HepG2 (cell line): Measurements from ENCODE around the gene SLC1A2. TPM values are rescaled to one million over a fixed set of nuclear protein-coding genes. Genes with fewer than 3 reads are reported as not detected.

ENCODE experiments used
- ATAC-seq: fragments of 200-7000 bp; cut with Tn5 transposase; 3 replicates; pipeline ENCODE4 v1.9.1; 2020; ENCODE audit warnings: mild to moderate bottlenecking, moderate library complexity
- BruUV-seq: library from RNA; stranded (reverse); fragments of 400-500 nt; replicated peaks from 2 replicates; lab custom pipeline; 2021; lab: Mats Ljungman, UMichigan
- CTCF ChIA-PET: fragments of 300-600 bp; formaldehyde crosslinking; extraction: SDS; loops from one replicate; lab custom pipeline; 2021; ENCODE audit warnings: low total read pairs, inconsistent platforms, low intra/inter-chr PET ratio; lab: Yijun Ruan, JAX
- POLR2A ChIA-PET: fragments of 350-600 bp; sonication (Branson Sonifier 250); formaldehyde crosslinking; loops from one replicate; lab custom pipeline; 2020; ENCODE audit warnings: antibody characterized with exemption, inconsistent platforms; lab: Yijun Ruan, JAX
- DNase-seq: peaks from one replicate; pipeline ENCODE4 v3.0.0-alpha.2; 2015; ENCODE audit warnings: low spot score
- FAIRE-seq: peaks from 3 replicates; lab custom pipeline; 2011; peaks lifted over from hg19 to GRCh38; lab: Jason Lieb, UNC
- H2AFZ ChIP-seq: one replicate; pipeline ENCODE4 v1.6.1; 2011; ENCODE audit warnings: low read length, inconsistent platforms
- H3K27ac ChIP-seq: fragments of 300-600 bp; 3 replicates; pipeline ENCODE4 v1.8.0; 2011; ENCODE audit warnings: mixed run types, mild to moderate bottlenecking, mixed read lengths, low read length, inconsistent platforms; ENCODE audit not compliant: insufficient read depth; ENCODE audit errors: extremely low read length
- H3K27me3 ChIP-seq, 2 experiments: fragments of 200-600 bp in 1 of 2; 2 replicates in 1 of 2; 3 replicates in 1 of 2; pipeline versions ENCODE4 v1.6.0 to v1.8.0; 2011; ENCODE audit warnings: low read length in 2 of 2, mild to moderate bottlenecking in 2 of 2, moderate library complexity in 2 of 2, inconsistent platforms in 1 of 2; ENCODE audit not compliant: insufficient read depth in 2 of 2, control insufficient read depth in 1 of 2
- H3K36me3 ChIP-seq, 2 experiments: fragments of 200-600 bp in 1 of 2; replicated peaks in 1 of 2; 2 replicates in 1 of 2; 3 replicates in 1 of 2; pipeline versions ENCODE4 v1.5.1 to v1.8.0; 2011; ENCODE audit warnings: low read length in 2 of 2, inconsistent platforms in 1 of 2; ENCODE audit not compliant: insufficient read depth in 2 of 2, control insufficient read depth in 1 of 2
- H3K4me1 ChIP-seq: 2 replicates; pipeline ENCODE4 v1.5.1; 2012; ENCODE audit warnings: low read length, inconsistent platforms; ENCODE audit not compliant: insufficient read depth
- H3K4me2 ChIP-seq: 2 replicates; pipeline ENCODE4 v1.6.0; 2011; ENCODE audit warnings: low read depth, low read length, inconsistent platforms
- H3K4me3 ChIP-seq, 3 experiments: fragments of 200-600 bp in 1 of 3; sonication (generic), shearing (Covaris generic) in 1 of 3; replicated peaks in 1 of 3; 2 replicates each; pipeline ENCODE4 v1.5.1; 2011 to 2016; ENCODE audit warnings: low read length in 3 of 3, inconsistent platforms in 2 of 3, low read depth in 2 of 3, mild to moderate bottlenecking in 2 of 3, control low read depth in 1 of 3, mixed read lengths in 1 of 3; ENCODE audit not compliant: insufficient read depth in 1 of 3
- H3K79me2 ChIP-seq: one replicate; pipeline ENCODE4 v1.6.1; 2011; ENCODE audit warnings: low read length, inconsistent platforms; ENCODE audit not compliant: insufficient read depth
- H3K9ac ChIP-seq: 2 replicates; pipeline ENCODE4 v1.6.0; 2011; ENCODE audit warnings: mild to moderate bottlenecking, low read depth, low read length, inconsistent platforms; ENCODE audit not compliant: insufficient read depth
- H3K9me3 ChIP-seq: 2 replicates; pipeline ENCODE4 v1.5.1; 2012; ENCODE audit warnings: mild to moderate bottlenecking, low read length
- H4K20me1 ChIP-seq: 2 replicates; pipeline ENCODE4 v1.6.0; 2011; ENCODE audit warnings: inconsistent platforms, mild to moderate bottlenecking, low read length, moderate library complexity; ENCODE audit not compliant: insufficient read depth
- FOXA3 ChIP-seq: IDR thresholded peaks from 2 replicates; pipeline ENCODE4 v1.6.1; 2016; ENCODE audit warnings: missing genetic modification reagents, missing compliant biosample characterization
- HDAC6 ChIP-seq: fragments of 200-600 bp; sonication (generic); IDR thresholded peaks from 2 replicates; pipeline ENCODE4 v1.7.0; 2017; ENCODE audit warnings: mild to moderate bottlenecking, antibody characterized with exemption, low read length, low read depth
- MEIS2 ChIP-seq: sonication (generic); formaldehyde crosslinking; IDR thresholded peaks from 2 replicates; pipeline ENCODE4 v1.9.0; 2021; ENCODE audit warnings: mild to moderate bottlenecking, missing genetic modification reagents
- NCOA1 ChIP-seq: sonication (generic); formaldehyde crosslinking; IDR thresholded peaks from 2 replicates; pipeline ENCODE4 v1.9.0; 2021; ENCODE audit warnings: missing genetic modification reagents
- RFXAP ChIP-seq: sonication (generic); formaldehyde crosslinking; IDR thresholded peaks from 2 replicates; pipeline ENCODE4 v1.4.0; 2020; ENCODE audit warnings: missing genetic modification reagents, borderline replicate concordance
- ZNF615 ChIP-seq: sonication (generic); formaldehyde crosslinking; IDR thresholded peaks from 2 replicates; pipeline ENCODE4 v1.5.0; 2020; ENCODE audit warnings: mild to moderate bottlenecking, missing genetic modification reagents, borderline replicate concordance
- ZNF724P ChIP-seq: sonication (generic); formaldehyde crosslinking; IDR thresholded peaks from 2 replicates; pipeline ENCODE4 v1.8.0; 2022; ENCODE audit warnings: missing genetic modification reagents, borderline replicate concordance
- ZSCAN30 ChIP-seq: sonication (generic); formaldehyde crosslinking; IDR thresholded peaks from 2 replicates; pipeline ENCODE4 v1.5.0; 2020; ENCODE audit warnings: mild to moderate bottlenecking, missing genetic modification reagents
- in situ Hi-C: cut with HindIII; loops from 2 replicates; pipeline ENCODE4 v1.10.0; 2017; ENCODE audit warnings: low pct_unique_long_range_greater_than_20kb; ENCODE audit not compliant: extremely low pct_ligation_motif_present
- intact Hi-C: fragments of 100-400 bp; cut with micrococcal nuclease; formaldehyde crosslinking; loops from one replicate; pipeline ENCODE4 v1.10.0; 2022; ENCODE audit not compliant: unreplicated experiment
- polyA plus RNA-seq, 8 experiments: library from polyadenylated mRNA; depleted of rRNA in 3 of 8; stranded (reverse) in 7 of 8; unstranded in 1 of 8; fragments of >200 nt; fragmentation: Illumina TruSeq in 4 of 8; extraction: Trizol in 4 of 8; gene quantifications; 2 replicates each; pipeline versions ENCODE4 v1.2.1 to v1.2.3, GENCODE V29; 2011 to 2016; ENCODE audit warnings: low read depth in 4 of 8, missing spikeins in 1 of 8, mixed read lengths in 1 of 8; ENCODE audit not compliant: insufficient read depth in 1 of 8
- total RNA-seq, 5 experiments: library from RNA; depleted of rRNA; stranded (reverse); fragments of >200 nt; fragmentation: Illumina TruSeq; extraction: Trizol; gene quantifications; 2 replicates each; pipeline ENCODE4 v1.2.3, GENCODE V29; 2016; ENCODE audit warnings: low read depth in 1 of 5
- TF ChIP-seq, protein P1 (sequence below): sonication (generic); formaldehyde crosslinking; IDR thresholded peaks from 2 replicates; pipeline ENCODE4 v1.4.0; 2020; ENCODE audit warnings: missing genetic modification reagents
- TF ChIP-seq, protein P2 (sequence below), 2 experiments: sonication (generic) in 1 of 2; formaldehyde crosslinking in 1 of 2; IDR thresholded peaks; 2 replicates each; pipeline versions ENCODE4 v1.4.0 to v1.6.1; 2018 to 2020; ENCODE audit warnings: missing genetic modification reagents in 2 of 2, borderline replicate concordance in 1 of 2, low read depth in 1 of 2, mild to moderate bottlenecking in 1 of 2, missing biosample characterization in 1 of 2
- TF ChIP-seq, protein P3 (sequence below): sonication (generic); formaldehyde crosslinking; IDR thresholded peaks from 2 replicates; pipeline ENCODE4 v1.8.0; 2022; ENCODE audit warnings: missing genetic modification reagents, mild to moderate bottlenecking, moderate library complexity, borderline replicate concordance
- TF ChIP-seq, protein P4 (sequence below): IDR thresholded peaks from 2 replicates; pipeline ENCODE4 v1.6.1; 2016; ENCODE audit warnings: low read depth, borderline replicate concordance
- TF ChIP-seq, protein P5 (sequence below): sonication (generic); formaldehyde crosslinking; conservative IDR thresholded peaks from 2 replicates; pipeline ENCODE4 v1.4.0; 2020; ENCODE audit warnings: missing genetic modification reagents

SLC1A2 gene
- total and polyA plus RNA-seq, 2 of the 13 experiments (the other 11 are each of a cell fraction or from before 2014, with no cell fraction given): 23.2 to 43.2 TPM

DNA sequence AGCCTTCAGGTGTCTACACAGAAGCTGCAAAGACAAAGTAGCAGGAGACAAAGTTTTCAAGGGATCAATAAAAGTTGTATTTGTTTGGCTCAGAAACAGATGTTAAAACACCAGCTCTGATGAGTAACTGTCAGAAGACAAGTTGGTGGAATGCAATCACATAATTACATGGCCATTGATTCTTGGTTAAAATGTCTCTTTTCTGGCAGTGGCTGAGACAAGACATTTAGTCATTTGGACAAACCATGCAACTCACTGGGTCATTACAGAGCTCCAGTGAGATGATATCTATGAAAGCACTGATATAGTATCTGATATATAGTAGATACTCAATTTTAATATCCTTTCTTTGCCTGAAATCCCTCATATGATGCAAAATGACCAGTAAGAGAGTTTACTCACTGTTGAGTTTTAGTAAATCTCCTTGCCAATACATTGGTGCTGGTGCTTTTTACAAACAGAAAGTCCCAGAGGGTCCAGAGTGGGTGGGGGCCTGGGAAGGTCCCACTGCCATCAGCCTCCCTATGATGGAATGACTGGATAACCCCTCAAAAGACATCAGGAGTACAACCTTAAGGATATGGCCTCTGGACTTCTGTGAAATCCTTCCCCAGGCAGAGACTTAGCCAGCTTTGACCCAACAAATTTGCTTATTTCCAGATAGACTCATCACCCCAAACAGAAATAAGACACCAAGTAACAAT is 95.0 kb downstream of the SLC1A2 start:
- in situ Hi-C loops (no loop called here), intact Hi-C loops (no loop called here)
- no peak overlapping the region for H3K4me3 ChIP-seq
- CTCF ChIA-PET: no interaction called here
- H3K36me3 ChIP-seq: peaks cover 1 to 13% of the 10 kb centered on the region in 2 experiments; a peak in 1 of 5 replicates
- no peak overlapping the region for H3K9ac ChIP-seq
- FAIRE-seq (no peak), DNase-seq (no peak), ATAC-seq (no peak)
- no peaks in the 10 kb centered on the region for H4K20me1 ChIP-seq
- TF ChIP-seq, protein P1, sequence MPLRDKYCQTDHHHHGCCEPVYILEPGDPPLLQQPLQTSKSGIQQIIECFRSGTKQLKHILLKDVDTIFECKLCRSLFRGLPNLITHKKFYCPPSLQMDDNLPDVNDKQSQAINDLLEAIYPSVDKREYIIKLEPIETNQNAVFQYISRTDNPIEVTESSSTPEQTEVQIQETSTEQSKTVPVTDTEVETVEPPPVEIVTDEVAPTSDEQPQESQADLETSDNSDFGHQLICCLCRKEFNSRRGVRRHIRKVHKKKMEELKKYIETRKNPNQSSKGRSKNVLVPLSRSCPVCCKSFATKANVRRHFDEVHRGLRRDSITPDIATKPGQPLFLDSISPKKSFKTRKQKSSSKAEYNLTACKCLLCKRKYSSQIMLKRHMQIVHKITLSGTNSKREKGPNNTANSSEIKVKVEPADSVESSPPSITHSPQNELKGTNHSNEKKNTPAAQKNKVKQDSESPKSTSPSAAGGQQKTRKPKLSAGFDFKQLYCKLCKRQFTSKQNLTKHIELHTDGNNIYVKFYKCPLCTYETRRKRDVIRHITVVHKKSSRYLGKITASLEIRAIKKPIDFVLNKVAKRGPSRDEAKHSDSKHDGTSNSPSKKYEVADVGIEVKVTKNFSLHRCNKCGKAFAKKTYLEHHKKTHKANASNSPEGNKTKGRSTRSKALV: no peak
- TF ChIP-seq, protein P2, sequence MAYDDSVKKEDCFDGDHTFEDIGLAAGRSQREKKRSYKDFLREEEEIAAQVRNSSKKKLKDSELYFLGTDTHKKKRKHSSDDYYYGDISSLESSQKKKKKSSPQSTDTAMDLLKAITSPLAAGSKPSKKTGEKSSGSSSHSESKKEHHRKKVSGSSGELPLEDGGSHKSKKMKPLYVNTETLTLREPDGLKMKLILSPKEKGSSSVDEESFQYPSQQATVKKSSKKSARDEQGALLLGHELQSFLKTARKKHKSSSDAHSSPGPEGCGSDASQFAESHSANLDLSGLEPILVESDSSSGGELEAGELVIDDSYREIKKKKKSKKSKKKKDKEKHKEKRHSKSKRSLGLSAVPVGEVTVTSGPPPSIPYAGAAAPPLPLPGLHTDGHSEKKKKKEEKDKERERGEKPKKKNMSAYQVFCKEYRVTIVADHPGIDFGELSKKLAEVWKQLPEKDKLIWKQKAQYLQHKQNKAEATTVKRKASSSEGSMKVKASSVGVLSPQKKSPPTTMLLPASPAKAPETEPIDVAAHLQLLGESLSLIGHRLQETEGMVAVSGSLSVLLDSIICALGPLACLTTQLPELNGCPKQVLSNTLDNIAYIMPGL (CRISPR knock-in tag; IDR thresholded peaks at IDR 0.05; ENCODE audit: borderline replicate concordance in 1 of 2, low read depth in 1 of 2): no peak
- TF ChIP-seq ZNF724P (CRISPR knock-in tag) (no peak), HDAC6 (no peak), ZNF615 (no peak), MEIS2 (CRISPR knock-in tag) (no peak), ZSCAN30 (CRISPR knock-in tag) (no peak), NCOA1 (no peak), FOXA3 (CRISPR knock-in tag) (no peak), RFXAP (CRISPR knock-in tag) (no peak)
- TF ChIP-seq, protein P3, sequence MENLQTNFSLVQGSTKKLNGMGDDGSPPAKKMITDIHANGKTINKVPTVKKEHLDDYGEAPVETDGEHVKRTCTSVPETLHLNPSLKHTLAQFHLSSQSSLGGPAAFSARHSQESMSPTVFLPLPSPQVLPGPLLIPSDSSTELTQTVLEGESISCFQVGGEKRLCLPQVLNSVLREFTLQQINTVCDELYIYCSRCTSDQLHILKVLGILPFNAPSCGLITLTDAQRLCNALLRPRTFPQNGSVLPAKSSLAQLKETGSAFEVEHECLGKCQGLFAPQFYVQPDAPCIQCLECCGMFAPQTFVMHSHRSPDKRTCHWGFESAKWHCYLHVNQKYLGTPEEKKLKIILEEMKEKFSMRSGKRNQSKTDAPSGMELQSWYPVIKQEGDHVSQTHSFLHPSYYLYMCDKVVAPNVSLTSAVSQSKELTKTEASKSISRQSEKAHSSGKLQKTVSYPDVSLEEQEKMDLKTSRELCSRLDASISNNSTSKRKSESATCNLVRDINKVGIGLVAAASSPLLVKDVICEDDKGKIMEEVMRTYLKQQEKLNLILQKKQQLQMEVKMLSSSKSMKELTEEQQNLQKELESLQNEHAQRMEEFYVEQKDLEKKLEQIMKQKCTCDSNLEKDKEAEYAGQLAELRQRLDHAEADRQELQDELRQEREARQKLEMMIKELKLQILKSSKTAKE: no peak
- TF ChIP-seq, protein P4, sequence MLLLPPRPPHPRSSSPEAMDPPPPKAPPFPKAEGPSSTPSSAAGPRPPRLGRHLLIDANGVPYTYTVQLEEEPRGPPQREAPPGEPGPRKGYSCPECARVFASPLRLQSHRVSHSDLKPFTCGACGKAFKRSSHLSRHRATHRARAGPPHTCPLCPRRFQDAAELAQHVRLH (CRISPR knock-in tag): no peak
- TF ChIP-seq, protein P5, sequence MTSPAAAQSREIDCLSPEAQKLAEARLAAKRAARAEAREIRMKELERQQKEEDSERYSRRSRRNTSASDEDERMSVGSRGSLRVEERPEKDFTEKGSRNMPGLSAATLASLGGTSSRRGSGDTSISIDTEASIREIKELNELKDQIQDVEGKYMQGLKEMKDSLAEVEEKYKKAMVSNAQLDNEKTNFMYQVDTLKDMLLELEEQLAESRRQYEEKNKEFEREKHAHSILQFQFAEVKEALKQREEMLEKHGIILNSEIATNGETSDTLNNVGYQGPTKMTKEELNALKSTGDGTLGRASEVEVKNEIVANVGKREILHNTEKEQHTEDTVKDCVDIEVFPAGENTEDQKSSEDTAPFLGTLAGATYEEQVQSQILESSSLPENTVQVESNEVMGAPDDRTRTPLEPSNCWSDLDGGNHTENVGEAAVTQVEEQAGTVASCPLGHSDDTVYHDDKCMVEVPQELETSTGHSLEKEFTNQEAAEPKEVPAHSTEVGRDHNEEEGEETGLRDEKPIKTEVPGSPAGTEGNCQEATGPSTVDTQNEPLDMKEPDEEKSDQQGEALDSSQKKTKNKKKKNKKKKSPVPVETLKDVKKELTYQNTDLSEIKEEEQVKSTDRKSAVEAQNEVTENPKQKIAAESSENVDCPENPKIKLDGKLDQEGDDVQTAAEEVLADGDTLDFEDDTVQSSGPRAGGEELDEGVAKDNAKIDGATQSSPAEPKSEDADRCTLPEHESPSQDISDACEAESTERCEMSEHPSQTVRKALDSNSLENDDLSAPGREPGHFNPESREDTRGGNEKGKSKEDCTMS: no peak
- H3K79me2 ChIP-seq: no peaks in the 10 kb centered on the region
- H3K9me3 ChIP-seq: no peaks in the 10 kb centered on the region
- no peaks in the 10 kb centered on the region for H3K4me1 ChIP-seq
- no peaks in the 10 kb centered on the region for H3K27me3 ChIP-seq
- H3K4me2 ChIP-seq: no peak overlapping the region
- H2AFZ ChIP-seq: no peak overlapping the region
- no TSS peak for BruUV-seq
- no peak overlapping the region for H3K27ac ChIP-seq
- POLR2A ChIA-PET: no interaction called here
